Ovary (tissue), 3 donors: ENCODE measurements around the gene HMGCS2.

Source experiments
- CTCF ChIP-seq, 3 donors: fragments of 450-650 bp in 2 of 3; fragments of 200-600 bp in 1 of 3; IDR thresholded peaks; one replicate each; pipeline versions ENCODE4 v1.5.1 to v1.8.0; 2016 to 2022; ENCODE audit warnings: antibody characterized with exemption in 3 of 3, mild to moderate bottlenecking in 1 of 3
- EP300 ChIP-seq: sonication (generic); formaldehyde crosslinking; IDR thresholded peaks from one replicate; pipeline ENCODE4 v1.6.1; 2017; ENCODE audit warnings: antibody characterized with exemption
- donor health status: DM: no; HTN: no; CAD: no.

- TF ChIP-seq CTCF (IDR thresholded peaks at IDR 0.05) (no peak), EP300 (no peak)
These were observed 56.2 kb downstream of the HMGCS2 start for GRCh38 chr1:119712342-119713038.
